Panc1 (cell line): ENCODE results near the gene TOMM70.

Experiments used
- CTCF ChIP-seq: fragments of 450-650 bp; IDR thresholded peaks from 2 replicates; pipeline ENCODE4 v1.5.1; 2017; ENCODE audit warnings: mild to moderate bottlenecking
- POLR2AphosphoS5 ChIP-seq: IDR thresholded peaks from 2 replicates; pipeline ENCODE4 v1.6.1; 2012; ENCODE audit warnings: mild to moderate bottlenecking, low read depth, low read length, moderate library complexity
- SIN3A ChIP-seq: IDR thresholded peaks from 2 replicates; pipeline ENCODE4 v1.6.1; 2012; ENCODE audit warnings: low read depth, mild to moderate bottlenecking, low read length, moderate library complexity, borderline replicate concordance; ENCODE audit not compliant: insufficient read depth
- TF ChIP-seq, protein P1 (sequence below), 2 experiments: IDR thresholded peaks; 2 replicates each; pipeline ENCODE4 v1.6.1; 2011 to 2012; ENCODE audit warnings: low read depth in 2 of 2, control low read depth in 1 of 2, low read length in 1 of 2, mild to moderate bottlenecking in 1 of 2, moderate library complexity in 1 of 2; ENCODE audit not compliant: insufficient read depth in 1 of 2

DNA sequence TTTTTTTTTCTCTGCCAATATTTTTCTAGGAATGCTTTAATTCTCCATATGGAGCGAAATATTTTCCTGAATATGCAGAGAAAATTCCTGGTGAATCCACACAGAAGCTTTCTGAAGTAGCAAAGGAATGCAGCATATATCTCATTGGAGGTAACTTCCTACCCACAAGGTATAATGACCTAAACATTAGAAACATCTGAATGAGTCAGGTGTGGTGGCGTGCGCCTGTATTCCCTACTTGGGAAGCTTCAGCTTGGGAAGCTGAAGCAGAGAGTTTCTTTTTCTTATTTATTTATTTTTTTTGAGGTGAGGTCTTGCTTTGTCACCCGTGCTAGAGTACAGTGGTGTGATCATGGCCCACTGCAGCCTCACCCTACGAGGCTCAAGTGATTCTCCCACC, 61.1 kb downstream of the TOMM70 start:
- TF ChIP-seq CTCF: no peak
- no peak for TF ChIP-seq POLR2AphosphoS5
- TF ChIP-seq, protein P1, sequence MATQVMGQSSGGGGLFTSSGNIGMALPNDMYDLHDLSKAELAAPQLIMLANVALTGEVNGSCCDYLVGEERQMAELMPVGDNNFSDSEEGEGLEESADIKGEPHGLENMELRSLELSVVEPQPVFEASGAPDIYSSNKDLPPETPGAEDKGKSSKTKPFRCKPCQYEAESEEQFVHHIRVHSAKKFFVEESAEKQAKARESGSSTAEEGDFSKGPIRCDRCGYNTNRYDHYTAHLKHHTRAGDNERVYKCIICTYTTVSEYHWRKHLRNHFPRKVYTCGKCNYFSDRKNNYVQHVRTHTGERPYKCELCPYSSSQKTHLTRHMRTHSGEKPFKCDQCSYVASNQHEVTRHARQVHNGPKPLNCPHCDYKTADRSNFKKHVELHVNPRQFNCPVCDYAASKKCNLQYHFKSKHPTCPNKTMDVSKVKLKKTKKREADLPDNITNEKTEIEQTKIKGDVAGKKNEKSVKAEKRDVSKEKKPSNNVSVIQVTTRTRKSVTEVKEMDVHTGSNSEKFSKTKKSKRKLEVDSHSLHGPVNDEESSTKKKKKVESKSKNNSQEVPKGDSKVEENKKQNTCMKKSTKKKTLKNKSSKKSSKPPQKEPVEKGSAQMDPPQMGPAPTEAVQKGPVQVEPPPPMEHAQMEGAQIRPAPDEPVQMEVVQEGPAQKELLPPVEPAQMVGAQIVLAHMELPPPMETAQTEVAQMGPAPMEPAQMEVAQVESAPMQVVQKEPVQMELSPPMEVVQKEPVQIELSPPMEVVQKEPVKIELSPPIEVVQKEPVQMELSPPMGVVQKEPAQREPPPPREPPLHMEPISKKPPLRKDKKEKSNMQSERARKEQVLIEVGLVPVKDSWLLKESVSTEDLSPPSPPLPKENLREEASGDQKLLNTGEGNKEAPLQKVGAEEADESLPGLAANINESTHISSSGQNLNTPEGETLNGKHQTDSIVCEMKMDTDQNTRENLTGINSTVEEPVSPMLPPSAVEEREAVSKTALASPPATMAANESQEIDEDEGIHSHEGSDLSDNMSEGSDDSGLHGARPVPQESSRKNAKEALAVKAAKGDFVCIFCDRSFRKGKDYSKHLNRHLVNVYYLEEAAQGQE (IDR thresholded peaks at IDR 0.05; ENCODE audit: insufficient read depth in 1 of 2, low read depth in 2 of 2, low read length in 1 of 2): no peak
- TF ChIP-seq SIN3A: no peak
